Liver (tissue), 10 donors: ENCODE results near the gene RAB3GAP1. TPM values are rescaled to one million over a fixed set of nuclear protein-coding genes. Genes with fewer than 3 reads are reported as not detected.

Source experiments
- DNase-seq: peaks from one replicate; pipeline ENCODE4 v3.0.0-alpha.2; 2017; ENCODE audit warnings: low spot score
- H3K27ac ChIP-seq, 2 donors: one replicate each; pipeline ENCODE4 v1.7.0; 2013; ENCODE audit warnings: inconsistent platforms in 2 of 2, low read length in 2 of 2, control low read depth in 1 of 2, low read depth in 1 of 2, mild to moderate bottlenecking in 1 of 2
- H3K27me3 ChIP-seq, 4 donors: one replicate each; pipeline versions ENCODE4 v1.6.1 to v1.7.0; 2013; ENCODE audit warnings: low read length in 3 of 4, inconsistent platforms in 1 of 4, mild to moderate bottlenecking in 1 of 4, moderate library complexity in 1 of 4; ENCODE audit not compliant: control insufficient read depth in 4 of 4, insufficient read depth in 4 of 4
- H3K36me3 ChIP-seq, 4 donors: one replicate each; pipeline versions ENCODE4 v1.6.1 to v1.7.0; 2013; ENCODE audit warnings: low read length in 3 of 4, mild to moderate bottlenecking in 3 of 4, low read depth in 1 of 4, moderate library complexity in 1 of 4; ENCODE audit not compliant: control insufficient read depth in 4 of 4, insufficient read depth in 3 of 4
- H3K4me1 ChIP-seq, 4 donors: one replicate each; pipeline versions ENCODE4 v1.6.1 to v1.7.0; 2013; ENCODE audit warnings: low read length in 3 of 4, mild to moderate bottlenecking in 3 of 4, moderate library complexity in 1 of 4; ENCODE audit not compliant: control insufficient read depth in 4 of 4, insufficient read depth in 4 of 4
- H3K4me3 ChIP-seq, 3 donors: one replicate each; pipeline versions ENCODE4 v1.6.1 to v1.7.0; 2013; ENCODE audit warnings: low read length in 3 of 3, control low read depth in 1 of 3, low read depth in 1 of 3, mild to moderate bottlenecking in 1 of 3
- H3K9ac ChIP-seq, 2 donors: one replicate each; pipeline ENCODE4 v1.7.0; 2013; ENCODE audit warnings: low read length in 2 of 2, mild to moderate bottlenecking in 2 of 2, moderate library complexity in 2 of 2, control low read depth in 1 of 2, low read depth in 1 of 2
- H3K9me3 ChIP-seq, 4 donors: one replicate each; pipeline versions ENCODE4 v1.6.1 to v1.7.0; 2013; ENCODE audit warnings: low read length in 3 of 4; ENCODE audit not compliant: control insufficient read depth in 4 of 4
- EGR1 ChIP-seq, 2 donors: IDR thresholded peaks; 2 replicates each; pipeline ENCODE4 v1.6.1; 2016 to 2018; ENCODE audit warnings: antibody characterized with exemption in 2 of 2, low read depth in 2 of 2
- GABPA ChIP-seq, 2 donors: IDR thresholded peaks in 1 of 2; conservative IDR thresholded peaks in 1 of 2; 2 replicates each; pipeline ENCODE4 v1.6.1; 2016; ENCODE audit warnings: antibody characterized with exemption in 2 of 2, mild to moderate bottlenecking in 1 of 2, moderate library complexity in 1 of 2
- HNF4G ChIP-seq: IDR thresholded peaks from 2 replicates; pipeline ENCODE4 v1.6.1; 2016; ENCODE audit warnings: antibody characterized with exemption
- RAD21 ChIP-seq, 2 donors: IDR thresholded peaks; 2 replicates each; pipeline ENCODE4 v1.6.1; 2016; ENCODE audit warnings: antibody characterized with exemption in 2 of 2, mild to moderate bottlenecking in 2 of 2
- RXRA ChIP-seq, 2 donors: IDR thresholded peaks; 2 replicates each; pipeline ENCODE4 v1.6.1; 2017 to 2018; ENCODE audit warnings: antibody characterized with exemption in 2 of 2, mild to moderate bottlenecking in 1 of 2
- TAF1 ChIP-seq: conservative IDR thresholded peaks from 2 replicates; pipeline ENCODE4 v1.6.1; 2016; ENCODE audit warnings: antibody characterized with exemption, mild to moderate bottlenecking
- YY1 ChIP-seq: IDR thresholded peaks from 2 replicates; pipeline ENCODE4 v1.6.1; 2016; ENCODE audit warnings: antibody characterized with exemption, mild to moderate bottlenecking
- WGBS: extraction: QIAGEN DNeasy Blood & Tissue Kit; methylation state at CpG from one replicate; pipeline ENCODE4 v1.1.7; 2013; 5-methylcytosine and 5-hydroxymethylcytosine counted together
- polyA plus RNA-seq, 2 donors: library from polyadenylated mRNA; stranded (reverse) in 1 of 2; unstranded in 1 of 2; fragments of 200-250 nt in 1 of 2; fragments of >200 nt in 1 of 2; fragmentation: Nextera tagmentation in 1 of 2; extraction: Ambion mirVana in 1 of 2; gene quantifications; one replicate each; pipeline versions ENCODE4 v1.2.1 to v1.2.3, GENCODE V29; 2013 to 2015
- small RNA-seq: library from RNA; depleted of rRNA; stranded (forward); fragments of <200 nt; gene quantifications from one replicate; pipeline ENCODE3, GENCODE V24; 2014
- total RNA-seq, 2 donors: library from RNA; depleted of rRNA; stranded (reverse); fragments of >200 nt; gene quantifications; one replicate each; pipeline ENCODE4 v1.2.3, GENCODE V29; 2014
- TF ChIP-seq, protein P1 (sequence below): IDR thresholded peaks from 2 replicates; pipeline ENCODE4 v1.6.1; 2016; ENCODE audit warnings: antibody characterized with exemption
- TF ChIP-seq, protein P2 (sequence below): IDR thresholded peaks from 2 replicates; pipeline ENCODE4 v1.6.1; 2016; ENCODE audit warnings: antibody characterized with exemption
- TF ChIP-seq, protein P3 (sequence below): fragments of 150-350 bp; IDR thresholded peaks from 2 replicates; pipeline ENCODE4 v1.5.1; 2017; ENCODE audit warnings: improper control_type of control experiment, low read depth, low read length; ENCODE audit not compliant: missing input control
- donor health status: healthy.
- donor health status: healthy.
- donor health status: healthy.
- donor health status: healthy.
- donor health status: healthy.

Gene RAB3GAP1
- total and polyA plus RNA-seq, 4 donors: 8.8 to 30.0 (median 15.1) TPM

- TF ChIP-seq, protein P1, sequence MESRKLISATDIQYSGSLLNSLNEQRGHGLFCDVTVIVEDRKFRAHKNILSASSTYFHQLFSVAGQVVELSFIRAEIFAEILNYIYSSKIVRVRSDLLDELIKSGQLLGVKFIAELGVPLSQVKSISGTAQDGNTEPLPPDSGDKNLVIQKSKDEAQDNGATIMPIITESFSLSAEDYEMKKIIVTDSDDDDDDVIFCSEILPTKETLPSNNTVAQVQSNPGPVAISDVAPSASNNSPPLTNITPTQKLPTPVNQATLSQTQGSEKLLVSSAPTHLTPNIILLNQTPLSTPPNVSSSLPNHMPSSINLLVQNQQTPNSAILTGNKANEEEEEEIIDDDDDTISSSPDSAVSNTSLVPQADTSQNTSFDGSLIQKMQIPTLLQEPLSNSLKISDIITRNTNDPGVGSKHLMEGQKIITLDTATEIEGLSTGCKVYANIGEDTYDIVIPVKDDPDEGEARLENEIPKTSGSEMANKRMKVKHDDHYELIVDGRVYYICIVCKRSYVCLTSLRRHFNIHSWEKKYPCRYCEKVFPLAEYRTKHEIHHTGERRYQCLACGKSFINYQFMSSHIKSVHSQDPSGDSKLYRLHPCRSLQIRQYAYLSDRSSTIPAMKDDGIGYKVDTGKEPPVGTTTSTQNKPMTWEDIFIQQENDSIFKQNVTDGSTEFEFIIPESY: no peak
Observed at GRCh38 chr2:135218426-135218825, 166.3 kb downstream of the RAB3GAP1 start (continued).

GRCh38 chr2:135219226-135219625, 167.1 kb downstream of the RAB3GAP1 start:
- no peak overlapping the region for H3K4me3 ChIP-seq
- H3K4me1 ChIP-seq: no peaks in the 10 kb centered on the region
- H3K27me3 ChIP-seq: no peaks in the 10 kb centered on the region
- H3K27ac ChIP-seq: no peak overlapping the region
- H3K9me3 ChIP-seq: no peaks in the 10 kb centered on the region
- WGBS: 90% methylated on average over 1 of the region's 1 CpG
- H3K36me3 ChIP-seq: peaks cover 0 to 2% (median under 1%) of the 10 kb centered on the region in 4 donors
- no peak for TF ChIP-seq TAF1
- TF ChIP-seq RXRA (IDR thresholded peaks at IDR 0.05): no peak
- TF ChIP-seq RAD21 (IDR thresholded peaks at IDR 0.05): no peak
- TF ChIP-seq HNF4G: no peak
- TF ChIP-seq GABPA (IDR thresholded peaks at IDR 0.05 in 1 of 2, conservative IDR thresholded peaks at IDR 0.05 in 1 of 2): no peak
- TF ChIP-seq, protein P2, sequence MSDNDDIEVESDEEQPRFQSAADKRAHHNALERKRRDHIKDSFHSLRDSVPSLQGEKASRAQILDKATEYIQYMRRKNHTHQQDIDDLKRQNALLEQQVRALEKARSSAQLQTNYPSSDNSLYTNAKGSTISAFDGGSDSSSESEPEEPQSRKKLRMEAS: no peak
- TF ChIP-seq EGR1 (IDR thresholded peaks at IDR 0.05; ENCODE audit: low read depth in 2 of 2): no peak
- TF ChIP-seq YY1: no peak
- TF ChIP-seq, protein P3, sequence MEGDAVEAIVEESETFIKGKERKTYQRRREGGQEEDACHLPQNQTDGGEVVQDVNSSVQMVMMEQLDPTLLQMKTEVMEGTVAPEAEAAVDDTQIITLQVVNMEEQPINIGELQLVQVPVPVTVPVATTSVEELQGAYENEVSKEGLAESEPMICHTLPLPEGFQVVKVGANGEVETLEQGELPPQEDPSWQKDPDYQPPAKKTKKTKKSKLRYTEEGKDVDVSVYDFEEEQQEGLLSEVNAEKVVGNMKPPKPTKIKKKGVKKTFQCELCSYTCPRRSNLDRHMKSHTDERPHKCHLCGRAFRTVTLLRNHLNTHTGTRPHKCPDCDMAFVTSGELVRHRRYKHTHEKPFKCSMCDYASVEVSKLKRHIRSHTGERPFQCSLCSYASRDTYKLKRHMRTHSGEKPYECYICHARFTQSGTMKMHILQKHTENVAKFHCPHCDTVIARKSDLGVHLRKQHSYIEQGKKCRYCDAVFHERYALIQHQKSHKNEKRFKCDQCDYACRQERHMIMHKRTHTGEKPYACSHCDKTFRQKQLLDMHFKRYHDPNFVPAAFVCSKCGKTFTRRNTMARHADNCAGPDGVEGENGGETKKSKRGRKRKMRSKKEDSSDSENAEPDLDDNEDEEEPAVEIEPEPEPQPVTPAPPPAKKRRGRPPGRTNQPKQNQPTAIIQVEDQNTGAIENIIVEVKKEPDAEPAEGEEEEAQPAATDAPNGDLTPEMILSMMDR: no peak
- H3K9ac ChIP-seq: no peak overlapping the region
- no peak for DNase-seq

Small RNA genes lying within 50 kb of the gene (small RNA-seq; reads per million reads assigned to genes)
- 0.20 reads per million for gene SNORA40B

Other genes starting within 250 kb of the RAB3GAP1 start
- 10 to 100 TPM; 11.9 to 91.4 TPM for gene ACMSD, start 213.7 kb upstream of the RAB3GAP1 start, total RNA-seq
- gene ACMSD, start 213.7 kb upstream of the RAB3GAP1 start, polyA plus RNA-seq: 10 to 100 TPM; 69.9 to 81.7 TPM
- gene CCNT2, start 133.5 kb upstream of the RAB3GAP1 start, total RNA-seq: 10 to 100 TPM; 20.6 to 33.0 TPM
- gene CCNT2, start 133.5 kb upstream of the RAB3GAP1 start, polyA plus RNA-seq: 1 to 10 TPM; 6.0 to 9.1 TPM
- not detected for gene MAP3K19, start 4.8 kb upstream of the RAB3GAP1 start, total RNA-seq
- not detected for gene MAP3K19, start 4.8 kb upstream of the RAB3GAP1 start, polyA plus RNA-seq